ENCODE measurements around the gene SRD5A1.

- TF ChIP-seq CTCF (IDR thresholded peaks at IDR 0.05): no peak
- no peak for TF ChIP-seq TCF7L2 (IDR thresholded peaks at IDR 0.05; ENCODE audit: low read depth, low read length)
These were observed 35.7 kb upstream of the SRD5A1 start for GRCh38 chr5:6597557-6597956.

Measured in Panc1 (cell line).